ENCODE data around the gene CIAO1. TPM values are rescaled to one million over a fixed set of nuclear protein-coding genes. Genes with fewer than 3 reads are reported as not detected.

CIAO1 gene
- polyA plus RNA-seq, 5 donors = 57.2 to 66.6 (median 64.5) TPM

DNA sequence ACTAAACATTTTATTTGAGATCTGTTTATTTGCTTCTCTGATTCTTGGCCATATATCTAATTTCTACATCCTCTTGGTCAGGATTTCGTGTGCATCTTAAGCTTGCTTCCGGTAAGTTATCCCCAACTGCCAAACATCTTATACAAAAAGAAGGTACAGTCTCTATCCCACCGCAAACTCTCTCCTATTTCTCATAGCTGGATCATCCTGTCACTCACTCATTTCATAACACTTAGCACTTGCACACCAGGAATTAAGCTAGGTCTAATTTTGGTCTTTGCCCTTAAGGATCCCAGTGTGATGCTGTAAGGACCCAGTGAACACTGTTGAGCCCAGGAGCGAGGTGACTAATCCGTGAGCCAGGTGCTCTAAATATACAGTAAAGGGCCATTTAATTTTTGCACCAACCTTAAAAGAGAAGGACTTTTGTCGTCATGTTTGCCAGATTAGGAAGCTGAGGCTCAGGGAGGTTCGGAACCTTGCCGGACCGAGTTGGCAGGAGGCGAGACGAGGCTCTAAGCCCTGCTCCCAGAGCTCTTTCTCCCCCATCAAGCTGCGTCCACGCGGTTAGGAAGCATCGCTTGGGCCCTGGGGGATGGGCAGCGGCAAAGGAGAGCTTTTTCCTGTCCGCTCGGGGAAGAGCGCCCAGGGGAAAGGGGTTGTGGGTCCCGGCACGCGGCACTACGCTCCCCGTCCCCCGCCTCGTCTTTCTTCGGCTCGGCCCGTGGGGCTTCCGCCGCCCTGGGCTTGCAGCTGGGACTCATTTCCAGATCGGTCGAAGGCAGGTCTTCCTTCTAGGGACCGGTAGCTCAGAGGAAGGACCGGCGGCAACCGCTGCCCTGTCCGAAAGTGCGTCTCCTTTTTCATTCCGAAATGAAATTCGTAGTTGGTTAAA is 55.0 kb downstream of the CIAO1 start:
- peak; percentile 27 to 28 for DNase-seq

Other genes starting within 250 kb of the CIAO1 start
- gene GPAT2, start 231.3 kb upstream of the CIAO1 start, polyA plus RNA-seq (ENCODE audit: insufficient read depth in 1 of 5, insufficient read length in 5 of 5, low replicate concordance in 1 of 5) = 1 to 10 TPM; 1.2 to 6.0 (median 4.2) TPM
- gene ADRA2B, start 149.7 kb upstream of the CIAO1 start, polyA plus RNA-seq (ENCODE audit: insufficient read depth in 1 of 5, insufficient read length in 5 of 5, low replicate concordance in 1 of 5) = 1 to 10 TPM in 4 of 5 donors, under 1 TPM in 1; 0.60 to 1.6 (median 1.2) TPM
- gene ASTL, start 127.7 kb upstream of the CIAO1 start, polyA plus RNA-seq (ENCODE audit: insufficient read depth in 1 of 5, insufficient read length in 5 of 5, low replicate concordance in 1 of 5) = under 1 TPM; 0.13 to 0.27 (median 0.18) TPM
- gene DUSP2, start 120.8 kb upstream of the CIAO1 start, polyA plus RNA-seq (ENCODE audit: insufficient read depth in 1 of 5, insufficient read length in 5 of 5, low replicate concordance in 1 of 5) = 1 to 10 TPM in 4 of 5 donors, under 1 TPM in 1; 0.84 to 2.6 (median 1.2) TPM
- gene STARD7, start 57.4 kb upstream of the CIAO1 start, polyA plus RNA-seq (ENCODE audit: insufficient read depth in 1 of 5, insufficient read length in 5 of 5, low replicate concordance in 1 of 5) = 100 to 1,000 TPM in 3 of 5 donors, 10 to 100 TPM in 2; 94.3 to 117 (median 106) TPM
- 10 to 100 TPM; 29.7 to 36.8 (median 31.9) TPM for gene TMEM127, start 228 bp upstream of the CIAO1 start, polyA plus RNA-seq (ENCODE audit: insufficient read depth in 1 of 5, insufficient read length in 5 of 5, low replicate concordance in 1 of 5)
- 100 to 1,000 TPM; 169 to 208 (median 183) TPM for gene SNRNP200, start 39.3 kb downstream of the CIAO1 start, polyA plus RNA-seq (ENCODE audit: insufficient read depth in 1 of 5, insufficient read length in 5 of 5, low replicate concordance in 1 of 5)
- gene ITPRIPL1, start 59.1 kb downstream of the CIAO1 start, polyA plus RNA-seq (ENCODE audit: insufficient read depth in 1 of 5, insufficient read length in 5 of 5, low replicate concordance in 1 of 5) = 1 to 10 TPM; 4.3 to 5.5 (median 4.8) TPM
- 10 to 100 TPM; 12.3 to 30.8 (median 21.3) TPM for gene NCAPH, start 69.5 kb downstream of the CIAO1 start, polyA plus RNA-seq (ENCODE audit: insufficient read depth in 1 of 5, insufficient read length in 5 of 5, low replicate concordance in 1 of 5)
- gene NEURL3, start 239.1 kb downstream of the CIAO1 start, polyA plus RNA-seq (ENCODE audit: insufficient read depth in 1 of 5, insufficient read length in 5 of 5, low replicate concordance in 1 of 5) = under 1 TPM; 0.18 to 0.53 (median 0.25) TPM